WERI-Rb-1 (cell line): ENCODE data around the gene SORCS2.

Source experiments
- DNase-seq: peaks from one replicate; pipeline ENCODE4 v3.0.0-alpha.2; 2020
- H3K27ac ChIP-seq: fragments of 250-450 bp; sonication (Bioruptor Pico); 2 replicates; pipeline ENCODE4 v1.5.1; 2020; ENCODE audit warnings: mild to moderate bottlenecking, moderate library complexity
- H3K27me3 ChIP-seq: fragments of 250-450 bp; sonication (Bioruptor Pico); 2 replicates; pipeline ENCODE4 v1.5.1; 2021; ENCODE audit warnings: mild to moderate bottlenecking, low read depth, moderate library complexity; ENCODE audit not compliant: insufficient read depth, severe bottlenecking
- H3K36me3 ChIP-seq: fragments of 250-450 bp; sonication (Bioruptor Pico); 2 replicates; pipeline ENCODE4 v1.5.1; 2020; ENCODE audit warnings: mild to moderate bottlenecking, moderate library complexity
- H3K4me3 ChIP-seq: 2 replicates; pipeline ENCODE4 v1.5.1; 2011; ENCODE audit warnings: low read depth, mild to moderate bottlenecking, control low read depth, low read length
- H3K9me3 ChIP-seq: fragments of 250-450 bp; sonication (Bioruptor Pico); 2 replicates; pipeline ENCODE4 v1.5.1; 2021; ENCODE audit warnings: mild to moderate bottlenecking, moderate library complexity; ENCODE audit not compliant: severe bottlenecking
- CTCF ChIP-seq: IDR thresholded peaks from 2 replicates; pipeline ENCODE4 v1.5.1; 2011; ENCODE audit warnings: low read depth, mild to moderate bottlenecking, control low read depth, inconsistent platforms, low read length

Gene SORCS2

GRCh38 chr4:7481227-7481626 is 288.9 kb downstream of the SORCS2 start:
- DNase-seq: no peak
- Histone ChIP-seq H3K27ac (no peak overlapping the region), H3K4me3 (no peak overlapping the region), H3K27me3 (no peaks in the 10 kb centered on the region), H3K9me3 (peaks cover 5% of the 10 kb centered on the region), H3K36me3 (no peaks in the 10 kb centered on the region; the same call in 1 of the 2 replicates)
- no peak for TF ChIP-seq CTCF

- Histone ChIP-seq H3K27me3 (no peaks in the 10 kb centered on the region), H3K27ac (peak overlapping the region; percentile 10; the same call in 1 of the 2 replicates), H3K4me3 (no peak overlapping the region), H3K36me3 (no peaks in the 10 kb centered on the region; the same call in 1 of the 2 replicates), H3K9me3 (peaks cover 5% of the 10 kb centered on the region)
- DNase-seq: no peak
- no peak for TF ChIP-seq CTCF
Observed at GRCh38 chr4:7485096-7485495, 292.8 kb downstream of the SORCS2 start.

DNA sequence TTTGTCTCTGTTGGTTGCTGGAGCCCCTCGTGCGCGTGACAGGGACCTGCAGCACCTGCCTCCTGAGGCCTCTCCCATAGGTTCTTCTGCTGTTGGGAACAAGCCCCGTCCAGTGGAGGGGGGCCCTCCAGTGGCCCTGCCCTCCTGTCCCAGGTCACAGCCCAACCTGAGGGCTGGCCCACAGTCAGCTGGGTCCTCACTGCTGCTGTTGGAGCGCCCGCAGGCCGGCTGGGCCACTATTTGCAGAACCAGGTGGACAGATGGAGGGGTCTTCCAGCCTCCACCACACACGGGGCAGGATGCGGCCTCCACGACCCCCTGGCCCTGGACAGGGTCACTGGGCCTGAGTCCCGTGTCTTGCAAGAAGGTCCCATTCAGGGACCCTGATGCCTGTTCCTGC is 293.8 kb downstream of the SORCS2 start:
- Histone ChIP-seq H3K27me3 (no peaks in the 10 kb centered on the region), H3K27ac (no peak overlapping the region), H3K4me3 (no peak overlapping the region), H3K36me3 (no peaks in the 10 kb centered on the region; the same call in 1 of the 2 replicates), H3K9me3 (peaks cover 4% of the 10 kb centered on the region)
- DNase-seq: no peak
- no peak for TF ChIP-seq CTCF

- TF ChIP-seq CTCF: no peak
- H3K36me3 ChIP-seq: no peaks in the 10 kb centered on the region; the same call in 1 of the 2 replicates
- H3K27me3 ChIP-seq: no peaks in the 10 kb centered on the region
- H3K27ac ChIP-seq: no peak overlapping the region; the same call in 1 of the 2 replicates
- no peak overlapping the region for H3K4me3 ChIP-seq
- H3K9me3 ChIP-seq: no peaks in the 10 kb centered on the region
- DNase-seq: peak; percentile 68
Observed at GRCh38 chr4:7487502-7487901, 295.2 kb downstream of the SORCS2 start.

DNA sequence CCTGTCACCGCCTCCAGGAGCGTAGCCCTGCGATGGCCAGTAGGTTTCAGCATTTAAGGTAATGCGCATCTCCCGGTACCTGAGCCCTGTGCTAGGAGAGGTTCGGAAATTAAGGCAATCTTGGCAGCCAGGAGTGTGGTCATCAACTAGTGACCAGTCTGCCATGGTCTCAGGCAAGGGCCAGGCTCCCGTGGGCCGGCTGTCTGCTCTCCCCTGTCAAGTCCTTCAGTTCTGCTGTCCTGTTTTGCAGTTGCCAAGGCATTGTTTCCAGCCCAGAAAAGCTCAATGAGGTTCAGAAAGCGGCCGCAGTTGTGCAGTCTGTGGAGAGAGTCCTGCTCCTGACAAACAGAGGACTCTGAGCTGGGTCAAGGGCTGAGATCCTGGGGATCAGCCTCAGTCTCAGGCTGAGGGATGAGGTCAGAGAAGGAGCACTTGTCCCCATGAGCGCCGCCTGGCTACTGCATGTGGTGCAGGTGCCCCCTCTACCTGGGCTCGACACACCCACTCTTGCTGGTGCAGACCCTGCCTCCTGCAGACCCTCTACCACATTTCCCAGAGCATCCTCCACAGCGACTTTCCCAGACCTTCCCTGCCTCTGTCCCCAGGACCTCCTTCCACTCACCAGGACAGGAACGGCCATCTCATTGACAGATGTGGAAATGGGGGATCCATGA is 295.8 kb downstream of the SORCS2 start:
- no peak for DNase-seq
- Histone ChIP-seq H3K4me3 (no peak overlapping the region), H3K27me3 (no peaks in the 10 kb centered on the region), H3K27ac (no peak overlapping the region; the same call in 1 of the 2 replicates), H3K36me3 (no peaks in the 10 kb centered on the region; the same call in 1 of the 2 replicates), H3K9me3 (no peaks in the 10 kb centered on the region)
- no peak for TF ChIP-seq CTCF

DNA sequence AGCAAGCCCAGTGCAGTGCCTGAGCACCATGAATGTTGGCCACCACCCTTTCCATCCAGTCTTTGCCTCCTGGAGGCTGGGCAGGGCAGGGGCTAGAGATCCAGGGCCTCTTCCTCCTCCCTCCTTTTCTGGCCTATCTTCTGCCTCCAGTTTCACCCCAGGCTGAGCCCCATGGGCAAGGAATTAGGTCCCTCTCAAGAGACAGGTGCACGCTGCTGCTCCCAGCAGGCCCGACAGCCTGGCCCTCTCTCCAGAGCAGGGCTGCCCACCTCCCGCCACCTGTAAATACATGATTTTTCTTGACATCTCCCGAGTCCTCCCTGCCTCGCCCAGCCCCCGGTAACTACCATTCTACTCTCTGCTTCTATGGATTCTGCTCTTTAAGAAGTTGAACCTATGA is 299.6 kb downstream of the SORCS2 start:
- H3K27me3 ChIP-seq: no peaks in the 10 kb centered on the region
- no peak overlapping the region for H3K27ac ChIP-seq
- peaks cover 3% of the 10 kb centered on the region; the same call in 1 of the 2 replicates for H3K36me3 ChIP-seq
- DNase-seq: no peak
- no peak for TF ChIP-seq CTCF
- H3K4me3 ChIP-seq: no peak overlapping the region
- H3K9me3 ChIP-seq: no peaks in the 10 kb centered on the region
